Trophoblast cell (in vitro differentiated cells and primary cell): ENCODE measurements around the gene SLC17A9.

ENCODE experiments used
- DNase-seq, 2 donors: peaks; one replicate each; pipeline ENCODE4 v3.0.0-alpha.2; 2016
- H2AFZ ChIP-seq: 2 replicates; pipeline ENCODE4 v1.6.1; 2013; ENCODE audit warnings: low read length, moderate library complexity, mild to moderate bottlenecking; ENCODE audit not compliant: insufficient read depth, poor library complexity
- H2AK5ac ChIP-seq: 2 replicates; pipeline ENCODE4 v1.6.1; 2013; ENCODE audit warnings: mild to moderate bottlenecking, low read length
- H2BK120ac ChIP-seq: 2 replicates; pipeline ENCODE4 v1.6.1; 2013; ENCODE audit warnings: low read length, mild to moderate bottlenecking, moderate library complexity; ENCODE audit not compliant: insufficient read depth, poor library complexity
- H2BK12ac ChIP-seq: 2 replicates; pipeline ENCODE4 v1.6.1; 2013; ENCODE audit warnings: mild to moderate bottlenecking, low read length, moderate library complexity
- H2BK5ac ChIP-seq: 2 replicates; pipeline ENCODE4 v1.6.1; 2013; ENCODE audit warnings: low read length, low read depth, moderate library complexity, mild to moderate bottlenecking; ENCODE audit not compliant: poor library complexity
- H3K14ac ChIP-seq: 2 replicates; pipeline ENCODE4 v1.6.1; 2013; ENCODE audit warnings: mild to moderate bottlenecking, low read length
- H3K18ac ChIP-seq: 2 replicates; pipeline ENCODE4 v1.6.1; 2013; ENCODE audit warnings: mild to moderate bottlenecking, low read length
- H3K23ac ChIP-seq: 2 replicates; pipeline ENCODE4 v1.6.1; 2013; ENCODE audit warnings: low read length
- H3K27ac ChIP-seq: 2 replicates; pipeline ENCODE4 v1.5.1; 2013; ENCODE audit warnings: low read depth, mild to moderate bottlenecking, inconsistent platforms, low read length, moderate library complexity
- H3K27me3 ChIP-seq: 2 replicates; pipeline ENCODE4 v1.6.1; 2013; ENCODE audit warnings: inconsistent platforms, mild to moderate bottlenecking, low read length, moderate library complexity; ENCODE audit not compliant: insufficient read depth
- H3K36me3 ChIP-seq, 2 experiments: 1 replicate in 1 of 2; 2 replicates in 1 of 2; pipeline ENCODE4 v1.6.1; 2013; ENCODE audit warnings: low read length in 2 of 2, mild to moderate bottlenecking in 2 of 2, moderate library complexity in 1 of 2; ENCODE audit not compliant: insufficient read depth in 2 of 2, control insufficient read depth in 1 of 2
- H3K4ac ChIP-seq: 2 replicates; pipeline ENCODE4 v1.6.1; 2013; ENCODE audit warnings: low read depth, mild to moderate bottlenecking, low read length, moderate library complexity
- H3K4me1 ChIP-seq, 2 experiments: 1 replicate in 1 of 2; 2 replicates in 1 of 2; pipeline ENCODE4 v1.6.1; 2013; ENCODE audit warnings: low read length in 2 of 2, mild to moderate bottlenecking in 2 of 2, moderate library complexity in 1 of 2; ENCODE audit not compliant: insufficient read depth in 2 of 2, control insufficient read depth in 1 of 2
- H3K4me2 ChIP-seq: 2 replicates; pipeline ENCODE4 v1.6.1; 2013; ENCODE audit warnings: inconsistent platforms, mild to moderate bottlenecking, low read length, moderate library complexity
- H3K4me3 ChIP-seq: 2 replicates; pipeline ENCODE4 v1.5.1; 2013; ENCODE audit warnings: mild to moderate bottlenecking, low read depth, low read length, inconsistent platforms
- H3K79me1 ChIP-seq: one replicate; pipeline ENCODE4 v1.6.1; 2013; ENCODE audit warnings: low read length
- H3K79me2 ChIP-seq: 2 replicates; pipeline ENCODE4 v1.6.1; 2013; ENCODE audit warnings: low read length, mild to moderate bottlenecking; ENCODE audit not compliant: control insufficient read depth, insufficient read depth, poor library complexity
- H3K9ac ChIP-seq: 2 replicates; pipeline ENCODE4 v1.6.1; 2013; ENCODE audit warnings: mild to moderate bottlenecking, low read length
- H3K9me3 ChIP-seq: 2 replicates; pipeline ENCODE4 v1.6.1; 2013; ENCODE audit warnings: low read depth, mild to moderate bottlenecking, control low read depth, inconsistent platforms, low read length; ENCODE audit not compliant: insufficient read depth
- H4K12ac ChIP-seq: 2 replicates; pipeline ENCODE4 v1.6.1; 2013; ENCODE audit warnings: low read depth, mild to moderate bottlenecking, low read length, moderate library complexity
- H4K8ac ChIP-seq: 2 replicates; pipeline ENCODE4 v1.6.1; 2013; ENCODE audit warnings: low read depth, mild to moderate bottlenecking, low read length, moderate library complexity
- H4K91ac ChIP-seq: one replicate; pipeline ENCODE4 v1.6.1; 2013; ENCODE audit warnings: low read depth, mild to moderate bottlenecking, low read length, moderate library complexity
- WGBS: extraction: QIAGEN DNeasy Blood & Tissue Kit; methylation state at CpG from one replicate; pipeline ENCODE4 v1.1.7; 2013; ENCODE audit warnings: missing lambda C conversion rate; ENCODE audit not compliant: insufficient read length, insufficient coverage; ENCODE audit errors: extremely low coverage; 5-methylcytosine and 5-hydroxymethylcytosine counted together

The SLC17A9 gene

DNA sequence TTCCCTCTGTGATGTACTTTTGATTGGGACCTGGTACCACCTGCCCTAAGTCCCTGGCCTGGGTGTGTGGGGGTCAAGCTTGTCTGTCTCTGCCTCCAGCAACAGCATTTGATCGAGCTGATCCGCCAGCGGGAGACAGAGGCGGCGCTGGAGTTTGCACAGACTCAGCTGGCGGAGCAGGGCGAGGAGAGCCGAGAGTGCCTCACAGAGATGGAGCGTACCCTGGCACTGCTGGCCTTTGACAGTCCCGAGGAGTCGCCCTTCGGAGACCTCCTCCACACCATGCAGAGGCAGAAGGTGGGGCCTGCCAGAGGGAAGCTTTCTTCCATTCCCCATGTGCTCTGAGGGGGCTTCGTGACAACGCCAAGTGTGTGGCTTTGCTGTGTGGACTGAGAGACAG, 9.1 kb upstream of the SLC17A9 start:
- peaks cover 2% of the 10 kb centered on the region for H3K9me3 ChIP-seq
- H3K79me1 ChIP-seq: peaks cover 4% of the 10 kb centered on the region
- H2BK12ac ChIP-seq: no peak overlapping the region
- H3K36me3 ChIP-seq: peaks cover 41 to 57% of the 10 kb centered on the region in 2 experiments
- no peak overlapping the region for H3K4ac ChIP-seq
- no peaks in the 10 kb centered on the region for H3K27me3 ChIP-seq
- no peak overlapping the region for H3K4me3 ChIP-seq
- H4K8ac ChIP-seq: no peak overlapping the region
- no peak overlapping the region for H4K12ac ChIP-seq
- peak overlapping the region; percentile 54 for H3K18ac ChIP-seq
- no peak overlapping the region for H4K91ac ChIP-seq
- H2AFZ ChIP-seq: no peak overlapping the region
- H2AK5ac ChIP-seq: no peak overlapping the region
- H3K9ac ChIP-seq: no peak overlapping the region
- H3K23ac ChIP-seq: no peak overlapping the region
- H2BK120ac ChIP-seq: no peak overlapping the region
- no peak overlapping the region for H3K14ac ChIP-seq
- H3K4me2 ChIP-seq: no peak overlapping the region
- H3K79me2 ChIP-seq: peaks cover 12% of the 10 kb centered on the region
- H3K27ac ChIP-seq: no peak overlapping the region
- peaks cover 4 to 12% of the 10 kb centered on the region in 2 experiments for H3K4me1 ChIP-seq
- H2BK5ac ChIP-seq: no peak overlapping the region
- no peak for DNase-seq
- WGBS: no CpG with 5 or more reads among the region's 14 CpGs

- no peak overlapping the region for H3K4me3 ChIP-seq
- no peak overlapping the region for H4K91ac ChIP-seq
- no peak overlapping the region for H3K9ac ChIP-seq
- H3K79me2 ChIP-seq: peaks cover 6% of the 10 kb centered on the region
- no peak overlapping the region for H2BK5ac ChIP-seq
- peaks cover 5% of the 10 kb centered on the region for H3K9me3 ChIP-seq
- no peak overlapping the region for H3K27ac ChIP-seq
- no peak overlapping the region for H2BK12ac ChIP-seq
- H2BK120ac ChIP-seq: no peak overlapping the region
- no peak overlapping the region for H2AK5ac ChIP-seq
- DNase-seq: no peak
- no peak overlapping the region for H4K12ac ChIP-seq
- H3K14ac ChIP-seq: no peak overlapping the region
- no peak overlapping the region for H3K4me2 ChIP-seq
- no peak overlapping the region for H3K23ac ChIP-seq
- H3K4ac ChIP-seq: no peak overlapping the region
- no peaks in the 10 kb centered on the region for H3K79me1 ChIP-seq
- peaks cover 4 to 7% of the 10 kb centered on the region in 2 experiments for H3K4me1 ChIP-seq
- no peak overlapping the region for H2AFZ ChIP-seq
- H3K18ac ChIP-seq: no peak overlapping the region
- no CpG with 5 or more reads among the region's 8 CpGs for WGBS
- H3K36me3 ChIP-seq: peaks cover 46 to 63% of the 10 kb centered on the region in 2 experiments
- H3K27me3 ChIP-seq: no peaks in the 10 kb centered on the region
- H4K8ac ChIP-seq: no peak overlapping the region
These were observed 8.3 kb upstream of the SLC17A9 start for GRCh38 chr20:62944184-62944583.

GRCh38 chr20:62944746-62945145, 7.8 kb upstream of the SLC17A9 start:
- no peak overlapping the region for H2BK12ac ChIP-seq
- H4K12ac ChIP-seq: no peak overlapping the region
- no peak overlapping the region for H3K9ac ChIP-seq
- no peak overlapping the region for H3K4ac ChIP-seq
- H3K14ac ChIP-seq: no peak overlapping the region
- no peak overlapping the region for H2BK120ac ChIP-seq
- no peak overlapping the region for H3K27ac ChIP-seq
- DNase-seq: no peak
- H4K91ac ChIP-seq: no peak overlapping the region
- peaks cover 2% of the 10 kb centered on the region for H3K79me2 ChIP-seq
- H3K4me1 ChIP-seq: peaks cover under 1 to 1% of the 10 kb centered on the region in 2 experiments
- no peak overlapping the region for H2AFZ ChIP-seq
- WGBS: no CpG with 5 or more reads among the region's 10 CpGs
- peaks cover 47 to 68% of the 10 kb centered on the region in 2 experiments for H3K36me3 ChIP-seq
- no peak overlapping the region for H3K4me2 ChIP-seq
- peaks cover 5% of the 10 kb centered on the region for H3K9me3 ChIP-seq
- no peaks in the 10 kb centered on the region for H3K79me1 ChIP-seq
- no peak overlapping the region for H2BK5ac ChIP-seq
- no peak overlapping the region for H2AK5ac ChIP-seq
- H3K4me3 ChIP-seq: no peak overlapping the region
- H3K18ac ChIP-seq: no peak overlapping the region
- H3K23ac ChIP-seq: no peak overlapping the region
- H3K27me3 ChIP-seq: no peaks in the 10 kb centered on the region
- no peak overlapping the region for H4K8ac ChIP-seq

- Histone ChIP-seq H3K27ac (no peak overlapping the region), H3K4me1 (no peaks in the 10 kb centered on the region), H3K18ac (no peak overlapping the region), H3K36me3 (peaks cover 54 to 76% of the 10 kb centered on the region in 2 experiments), H3K4me2 (no peak overlapping the region), H2AK5ac (no peak overlapping the region), H2AFZ (no peak overlapping the region), H3K79me2 (no peaks in the 10 kb centered on the region), H3K23ac (no peak overlapping the region), H3K27me3 (no peaks in the 10 kb centered on the region), H3K4ac (no peak overlapping the region), H4K12ac (no peak overlapping the region), H4K8ac (no peak overlapping the region), H2BK12ac (no peak overlapping the region), H3K14ac (no peak overlapping the region), H2BK120ac (no peak overlapping the region), H2BK5ac (no peak overlapping the region), H3K4me3 (no peak overlapping the region), H3K9ac (no peak overlapping the region), H3K79me1 (no peaks in the 10 kb centered on the region), H3K9me3 (peaks cover 5% of the 10 kb centered on the region), H4K91ac (no peak overlapping the region)
- no peak for DNase-seq
- WGBS: no CpG with 5 or more reads among the region's 25 CpGs
These were observed 6.7 kb upstream of the SLC17A9 start for GRCh38 chr20:62945771-62946339.
